ENCODE data around the gene SYNPO2. TPM values are rescaled to one million over a fixed set of nuclear protein-coding genes. Genes with fewer than 3 reads are reported as not detected.

The SYNPO2 gene
- total RNA-seq, 6 experiments from 2014 or later, result 2.7 to 11.2 (median 8.2) TPM

DNA sequence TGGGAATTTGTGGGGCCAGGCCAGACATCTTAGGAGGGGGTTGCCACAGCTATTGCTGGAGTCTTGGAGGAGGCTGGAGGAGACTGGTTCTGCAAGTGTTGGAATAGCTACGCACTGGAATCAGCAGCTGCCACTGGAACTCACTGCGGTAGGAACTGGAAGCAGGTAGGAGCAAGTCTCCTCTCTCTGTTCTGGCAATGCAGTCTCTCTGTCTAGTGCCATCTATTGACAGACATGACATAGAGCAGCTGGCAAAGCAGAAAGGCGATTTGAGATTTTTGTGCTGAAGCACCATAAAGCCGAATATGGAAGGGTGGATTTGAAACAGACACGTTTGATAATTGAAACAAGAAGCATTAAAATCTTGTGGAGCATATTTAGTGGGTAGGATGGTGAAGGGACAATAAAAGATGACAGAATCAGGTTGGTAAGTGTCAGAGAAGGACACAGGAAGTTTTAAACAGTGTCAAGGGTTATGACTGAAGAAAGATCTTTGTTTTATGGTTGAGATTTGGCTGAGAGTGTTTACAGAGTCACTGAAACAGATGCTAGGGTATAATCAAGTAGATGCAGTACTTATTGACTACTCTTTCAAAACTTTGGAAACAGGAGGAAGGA is 23.5 kb upstream of the SYNPO2 start:
- ATAC-seq (peak; percentile 100), DNase-seq (peak in 2 of 3 donors; percentile 25 to 57)
- H3K27me3 ChIP-seq, result no peaks in the 10 kb centered on the region
- H3K4me1 ChIP-seq, result no peaks in the 10 kb centered on the region
- TF ChIP-seq, protein P1, sequence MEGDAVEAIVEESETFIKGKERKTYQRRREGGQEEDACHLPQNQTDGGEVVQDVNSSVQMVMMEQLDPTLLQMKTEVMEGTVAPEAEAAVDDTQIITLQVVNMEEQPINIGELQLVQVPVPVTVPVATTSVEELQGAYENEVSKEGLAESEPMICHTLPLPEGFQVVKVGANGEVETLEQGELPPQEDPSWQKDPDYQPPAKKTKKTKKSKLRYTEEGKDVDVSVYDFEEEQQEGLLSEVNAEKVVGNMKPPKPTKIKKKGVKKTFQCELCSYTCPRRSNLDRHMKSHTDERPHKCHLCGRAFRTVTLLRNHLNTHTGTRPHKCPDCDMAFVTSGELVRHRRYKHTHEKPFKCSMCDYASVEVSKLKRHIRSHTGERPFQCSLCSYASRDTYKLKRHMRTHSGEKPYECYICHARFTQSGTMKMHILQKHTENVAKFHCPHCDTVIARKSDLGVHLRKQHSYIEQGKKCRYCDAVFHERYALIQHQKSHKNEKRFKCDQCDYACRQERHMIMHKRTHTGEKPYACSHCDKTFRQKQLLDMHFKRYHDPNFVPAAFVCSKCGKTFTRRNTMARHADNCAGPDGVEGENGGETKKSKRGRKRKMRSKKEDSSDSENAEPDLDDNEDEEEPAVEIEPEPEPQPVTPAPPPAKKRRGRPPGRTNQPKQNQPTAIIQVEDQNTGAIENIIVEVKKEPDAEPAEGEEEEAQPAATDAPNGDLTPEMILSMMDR (IDR thresholded peaks at IDR 0.05), result peak; percentile 69 to 78 (median 74)
- no peak for TF ChIP-seq POLR2A (IDR thresholded peaks at IDR 0.05)
- H3K27ac ChIP-seq, result no peak overlapping the region
- intact Hi-C loops (cut with DNase I), result no loop called here
- H3K36me3 ChIP-seq, result no peaks in the 10 kb centered on the region
- no peaks in the 10 kb centered on the region for H3K9me3 ChIP-seq
- H3K4me3 ChIP-seq, result no peak overlapping the region
- WGBS (ENCODE audit: insufficient coverage, low coverage, low lambda C conversion rate, missing lambda C conversion rate), result 4% methylated on average over 5 of the region's 5 CpGs

DNA sequence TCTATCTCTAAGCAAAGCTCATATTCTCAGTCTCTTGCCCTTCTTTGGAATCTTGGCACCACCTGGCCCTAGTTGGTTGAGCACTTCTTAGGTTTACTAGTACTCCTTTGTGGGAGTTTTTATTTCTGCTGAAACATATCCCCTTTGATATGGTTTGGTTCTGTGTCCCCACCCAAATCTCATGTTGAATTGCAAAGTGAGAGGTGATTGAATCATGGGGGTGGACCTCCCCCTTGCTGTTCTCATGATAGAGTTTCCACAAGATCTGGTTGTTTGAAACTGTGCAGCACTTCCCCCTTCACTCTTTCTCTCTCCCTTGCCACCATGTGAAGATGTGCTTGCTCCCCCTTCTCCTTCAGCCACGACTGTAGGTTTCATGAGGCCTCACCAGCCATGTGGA is 22.2 kb upstream of the SYNPO2 start:
- Histone ChIP-seq H3K27me3 (no peaks in the 10 kb centered on the region), H3K4me3 (no peak overlapping the region), H3K36me3 (no peaks in the 10 kb centered on the region), H3K27ac (no peak overlapping the region), H3K4me1 (no peaks in the 10 kb centered on the region), H3K9me3 (no peaks in the 10 kb centered on the region)
- 100% methylated on average over 1 of the region's 1 CpG for WGBS (ENCODE audit: insufficient coverage, low coverage, low lambda C conversion rate, missing lambda C conversion rate)
- DNase-seq, result no peak
- intact Hi-C loops (cut with DNase I), result no loop called here
- no peak for ATAC-seq
- TF ChIP-seq POLR2A (IDR thresholded peaks at IDR 0.05), result no peak
- TF ChIP-seq, protein P1 (IDR thresholded peaks at IDR 0.05), result no peak

DNA sequence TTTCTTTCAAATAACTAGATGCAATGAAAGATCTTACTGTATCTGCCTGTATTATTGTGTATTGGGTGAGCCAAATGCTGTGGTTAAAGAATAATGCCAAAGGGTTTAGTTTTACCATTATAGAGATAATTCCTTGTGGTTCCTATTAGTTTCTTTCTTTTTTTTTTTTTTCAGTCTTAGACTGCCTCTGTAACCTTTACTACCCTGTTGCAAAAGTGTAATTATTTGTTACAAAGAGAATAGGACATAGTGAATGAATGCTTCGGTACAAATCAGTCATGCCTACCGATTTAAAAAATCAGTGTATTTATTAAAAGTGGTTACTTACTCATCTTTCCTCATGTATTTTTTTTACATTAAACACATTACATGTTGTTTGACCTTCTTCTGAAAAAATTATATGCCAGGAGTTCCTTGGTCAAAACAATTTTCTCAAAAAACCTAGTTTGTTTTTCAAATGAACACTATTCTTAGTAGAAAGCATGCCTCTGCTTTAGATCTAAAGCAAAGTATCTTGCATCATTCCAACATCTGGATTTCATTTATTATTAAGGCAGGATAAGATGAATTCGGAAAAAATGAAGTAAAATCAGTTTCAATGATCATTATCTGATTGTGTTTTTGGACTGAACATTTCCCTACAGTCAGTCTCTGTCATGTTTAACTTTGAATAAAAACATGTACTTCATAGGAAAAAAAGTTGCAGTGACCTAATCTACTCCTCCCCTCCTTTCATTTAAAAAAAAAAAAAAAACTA is 21.2 kb upstream of the SYNPO2 start:
- Histone ChIP-seq H3K27ac (no peak overlapping the region), H3K4me1 (no peaks in the 10 kb centered on the region), H3K4me3 (no peak overlapping the region), H3K36me3 (no peaks in the 10 kb centered on the region), H3K27me3 (no peaks in the 10 kb centered on the region), H3K9me3 (no peaks in the 10 kb centered on the region)
- DNase-seq (no peak), ATAC-seq (no peak)
- intact Hi-C loops (cut with DNase I), result no loop called here
- TF ChIP-seq, protein P1 (IDR thresholded peaks at IDR 0.05), result no peak
- TF ChIP-seq POLR2A (IDR thresholded peaks at IDR 0.05), result no peak
- WGBS (ENCODE audit: insufficient coverage, low coverage, low lambda C conversion rate, missing lambda C conversion rate), result 92% methylated on average over 3 of the region's 3 CpGs

DNA sequence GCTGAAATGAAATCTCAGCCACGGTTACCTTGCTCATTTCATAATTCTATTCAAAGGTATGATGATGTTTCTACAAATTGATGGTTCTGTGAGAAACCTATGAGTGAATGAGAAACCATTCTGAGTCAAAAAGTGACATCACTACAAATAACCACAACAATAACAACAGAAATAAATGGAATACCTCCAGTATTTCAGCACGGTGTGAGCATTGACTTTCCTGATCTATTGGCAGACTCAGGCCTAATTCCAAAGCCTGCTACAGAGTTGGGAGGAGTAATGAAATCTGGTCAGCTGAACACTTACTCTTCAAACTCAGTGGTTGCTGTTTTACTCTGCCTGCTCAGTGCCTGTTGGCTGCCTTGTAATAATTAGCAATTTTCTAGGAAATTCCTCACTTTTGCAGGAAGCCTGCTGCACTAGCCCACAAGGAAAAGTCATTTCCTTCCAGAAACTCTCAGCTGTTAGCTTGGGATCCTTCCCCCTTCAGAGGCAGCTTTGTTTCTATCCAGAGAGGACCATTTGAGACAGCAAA is 18.8 kb upstream of the SYNPO2 start:
- intact Hi-C loops (cut with DNase I), result no loop called here
- Histone ChIP-seq H3K36me3 (no peaks in the 10 kb centered on the region), H3K27ac (no peak overlapping the region), H3K27me3 (no peaks in the 10 kb centered on the region), H3K4me1 (no peaks in the 10 kb centered on the region), H3K4me3 (no peak overlapping the region), H3K9me3 (no peaks in the 10 kb centered on the region)
- TF ChIP-seq, protein P1 (IDR thresholded peaks at IDR 0.05), result no peak
- no peak for TF ChIP-seq POLR2A (IDR thresholded peaks at IDR 0.05)
- WGBS (ENCODE audit: insufficient coverage, low coverage, low lambda C conversion rate, missing lambda C conversion rate), result 58% methylated on average over 2 of the region's 2 CpGs
- DNase-seq, result no peak
- ATAC-seq, result peak in 2 of 4 donors; percentile 11 to 29
